ENCODE results near the gene SLC34A1.

- TF ChIP-seq POLR2A (IDR thresholded peaks at IDR 0.05) (no peak), CTCF (IDR thresholded peaks at IDR 0.05) (no peak)
Measured at GRCh38 chr5:177338251-177339106, 45.8 kb upstream of the SLC34A1 start.

All from uterus (tissue), 2 donors.